AG09309 (cell line): ENCODE measurements around the gene AGPAT3.

Experiments used
- DNase-seq: peaks from one replicate; pipeline ENCODE4 v3.0.0-alpha.2; 2010; ENCODE audit warnings: low read depth
- H3K4me3 ChIP-seq: 2 replicates; pipeline ENCODE4 v1.5.1; 2011; ENCODE audit warnings: mild to moderate bottlenecking, low read depth, low read length, moderate library complexity; ENCODE audit not compliant: control insufficient read depth
- CTCF ChIP-seq: IDR thresholded peaks from 2 replicates; pipeline ENCODE4 v1.5.1; 2011; ENCODE audit warnings: mild to moderate bottlenecking, low read depth, low read length, inconsistent platforms; ENCODE audit not compliant: insufficient read depth, control insufficient read depth; ENCODE audit errors: missing control alignments

The AGPAT3 gene

GRCh38 chr21:43968410-43969114 is 103.5 kb downstream of the AGPAT3 start:
- no peak for DNase-seq
- H3K4me3 ChIP-seq: no peak overlapping the region
- no peak for TF ChIP-seq CTCF

GRCh38 chr21:43969115-43969444 is 104.1 kb downstream of the AGPAT3 start:
- no peak for TF ChIP-seq CTCF
- no peak for DNase-seq
- no peak overlapping the region for H3K4me3 ChIP-seq

GRCh38 chr21:43970551-43970950 is 105.5 kb downstream of the AGPAT3 start:
- TF ChIP-seq CTCF: no peak
- H3K4me3 ChIP-seq: no peak overlapping the region
- DNase-seq: no peak

GRCh38 chr21:43971201-43971991 is 106.4 kb downstream of the AGPAT3 start:
- no peak for TF ChIP-seq CTCF
- no peak overlapping the region for H3K4me3 ChIP-seq
- DNase-seq: no peak

GRCh38 chr21:43971992-43972255 is 106.9 kb downstream of the AGPAT3 start:
- TF ChIP-seq CTCF: no peak
- H3K4me3 ChIP-seq: no peak overlapping the region
- no peak for DNase-seq

GRCh38 chr21:43972850-43973633 is 108.0 kb downstream of the AGPAT3 start:
- no peak for TF ChIP-seq CTCF
- DNase-seq: no peak
- H3K4me3 ChIP-seq: no peak overlapping the region
